GM23248 (cell line): ENCODE results near the gene ANAPC1. TPM values are rescaled to one million over a fixed set of nuclear protein-coding genes. Genes with fewer than 3 reads are reported as not detected.

Source experiments
- DNase-seq: peaks from one replicate; pipeline ENCODE4 v3.0.0-alpha.2; 2015
- H2AFZ ChIP-seq: fragments of 200-600 bp; sonication (generic); 2 replicates; pipeline ENCODE4 v1.6.1; 2016; ENCODE audit warnings: antibody characterized with exemption
- H3F3A ChIP-seq: fragments of 200-600 bp; sonication (generic); 2 replicates; pipeline ENCODE4 v1.6.1; 2016; ENCODE audit warnings: mild to moderate bottlenecking, antibody characterized with exemption, mixed run types; ENCODE audit not compliant: insufficient read depth
- H3K27ac ChIP-seq: fragments of 200-600 bp; sonication (generic); 2 replicates; pipeline ENCODE4 v1.5.1; 2016; ENCODE audit warnings: mild to moderate bottlenecking
- H3K27me3 ChIP-seq: fragments of 200-600 bp; sonication (generic); replicated peaks from 2 replicates; pipeline ENCODE4 v1.6.1; 2016; ENCODE audit warnings: mild to moderate bottlenecking; ENCODE audit not compliant: insufficient read depth
- H3K36me3 ChIP-seq: fragments of 200-600 bp; sonication (generic); 2 replicates; pipeline ENCODE4 v1.6.1; 2016; ENCODE audit warnings: low read depth, mild to moderate bottlenecking
- H3K4me1 ChIP-seq: fragments of 200-600 bp; sonication (generic); 2 replicates; pipeline ENCODE4 v1.6.1; 2016; ENCODE audit warnings: mild to moderate bottlenecking; ENCODE audit not compliant: insufficient read depth
- H3K4me2 ChIP-seq: fragments of 200-600 bp; sonication (generic); one replicate; pipeline ENCODE4 v1.6.1; 2016; ENCODE audit warnings: mild to moderate bottlenecking; ENCODE audit not compliant: unreplicated experiment
- H3K4me3 ChIP-seq: fragments of 200-600 bp; sonication (generic); 2 replicates; pipeline ENCODE4 v1.5.1; 2016; ENCODE audit warnings: mild to moderate bottlenecking
- H3K79me2 ChIP-seq: fragments of 200-600 bp; sonication (generic); 2 replicates; pipeline ENCODE4 v1.6.1; 2016; ENCODE audit warnings: mild to moderate bottlenecking; ENCODE audit not compliant: insufficient read depth
- H3K9ac ChIP-seq: fragments of 200-600 bp; sonication (generic); 2 replicates; pipeline ENCODE4 v1.6.1; 2016; ENCODE audit warnings: mild to moderate bottlenecking
- H3K9me2 ChIP-seq: fragments of 200-600 bp; sonication (generic); 2 replicates; pipeline ENCODE4 v1.6.1; 2016; ENCODE audit warnings: mixed run types, mild to moderate bottlenecking, moderate library complexity; ENCODE audit not compliant: insufficient read depth
- H3K9me3 ChIP-seq: fragments of 200-600 bp; sonication (generic); one replicate; pipeline ENCODE4 v1.6.1; 2017; ENCODE audit warnings: low read depth
- H4K20me1 ChIP-seq: fragments of 200-600 bp; sonication (generic); 2 replicates; pipeline ENCODE4 v1.6.0; 2016; ENCODE audit not compliant: insufficient read depth
- EZH2 ChIP-seq: fragments of 200-600 bp; sonication (generic); IDR thresholded peaks from 2 replicates; pipeline ENCODE4 v1.6.1; 2018; ENCODE audit warnings: antibody characterized with exemption, mild to moderate bottlenecking; ENCODE audit not compliant: insufficient read depth, poor library complexity, severe bottlenecking
- EZH2phosphoT487 ChIP-seq: fragments of 200-600 bp; sonication (generic); IDR thresholded peaks from 2 replicates; pipeline ENCODE4 v1.6.1; 2018; ENCODE audit warnings: antibody characterized with exemption, moderate library complexity, mild to moderate bottlenecking, low read depth; ENCODE audit not compliant: insufficient read depth
- WGBS, 2 experiments: methylation state at CpG; one replicate each; pipeline ENCODE4 v1.1.6; 2015 to 2017; ENCODE audit warnings: low lambda C conversion rate in 2 of 2, low coverage in 1 of 2; ENCODE audit errors: missing lambda C conversion rate in 2 of 2; 5-methylcytosine and 5-hydroxymethylcytosine counted together
- in situ Hi-C: fragments of 300-500 bp; cut with MboI; formaldehyde crosslinking; loops from 2 replicates; pipeline ENCODE4 v1.15.0; 2020
- polyA plus RNA-seq: library from polyadenylated mRNA; unstranded; fragments of >200 nt; fragmentation: Nextera tagmentation; extraction: Ambion mirVana; gene quantifications from 2 replicates; pipeline ENCODE4 v1.2.1, GENCODE V29; 2016
- total RNA-seq: library from RNA; depleted of rRNA; stranded (reverse); fragments of >200 nt; shearing (Covaris generic); gene quantifications from 2 replicates; pipeline ENCODE4 v1.2.3, GENCODE V29; 2014

ANAPC1 gene
- total and polyA plus RNA-seq, 2 experiments from 2014 or later, result 11.3 to 26.5 TPM

DNA sequence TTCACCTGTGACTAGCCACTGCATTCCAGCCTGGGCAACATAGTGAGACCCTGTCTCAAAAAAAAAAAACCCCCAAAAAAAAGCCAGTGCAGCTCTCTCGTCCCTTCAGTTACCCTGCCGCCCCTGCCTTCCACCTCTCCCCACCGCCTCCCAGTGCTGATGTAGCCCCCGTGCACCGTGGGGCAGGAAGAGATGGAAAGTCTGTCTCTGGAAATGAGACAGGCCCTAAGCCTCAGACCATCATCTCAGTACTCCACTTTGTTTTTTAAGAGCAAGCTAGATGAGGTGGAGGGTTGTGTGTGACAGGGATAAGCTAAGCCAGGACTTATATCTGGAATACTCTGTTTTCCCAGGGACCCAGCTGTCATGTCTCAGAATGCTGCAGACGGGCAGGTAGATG is 46.4 kb upstream of the ANAPC1 start:
- Histone ChIP-seq H3K27ac (no peak overlapping the region), H3K4me1 (peaks cover 6% of the 10 kb centered on the region; the same call in 1 of the 2 replicates), H3K4me2 (no peak overlapping the region), H3F3A (no peaks in the 10 kb centered on the region), H4K20me1 (no peaks in the 10 kb centered on the region), H3K9me3 (no peaks in the 10 kb centered on the region), H3K79me2 (no peaks in the 10 kb centered on the region), H3K9me2 (no peaks in the 10 kb centered on the region), H3K4me3 (no peak overlapping the region), H3K9ac (no peak overlapping the region), H3K36me3 (no peaks in the 10 kb centered on the region), H2AFZ (no peak overlapping the region), H3K27me3 (peaks cover 17% of the 10 kb centered on the region)
- WGBS, 2 experiments, result 76 to 78% methylated on average over 4 to 6 of the region's 6 CpGs
- no peak for TF ChIP-seq EZH2
- TF ChIP-seq EZH2phosphoT487, result no peak
- DNase-seq, result no peak
- in situ Hi-C loops, result no loop called here

GRCh38 chr2:111927723-111928122 is 43.7 kb upstream of the ANAPC1 start:
- Histone ChIP-seq H2AFZ (no peak overlapping the region), H3K9me3 (no peaks in the 10 kb centered on the region), H3K27me3 (peaks cover 9% of the 10 kb centered on the region; the same call in 1 of the 2 replicates), H3K36me3 (no peaks in the 10 kb centered on the region), H3K4me3 (no peak overlapping the region), H3K4me2 (no peak overlapping the region), H3K4me1 (peaks cover 6% of the 10 kb centered on the region; the same call in 1 of the 2 replicates), H3F3A (no peaks in the 10 kb centered on the region), H3K79me2 (no peaks in the 10 kb centered on the region), H3K27ac (no peak overlapping the region), H3K9me2 (no peaks in the 10 kb centered on the region), H3K9ac (no peak overlapping the region), H4K20me1 (no peaks in the 10 kb centered on the region)
- WGBS, 2 experiments, result 68 to 87% methylated on average over 2 of the region's 2 CpGs
- in situ Hi-C loops, result no loop called here
- TF ChIP-seq EZH2 (no peak), EZH2phosphoT487 (no peak)
- no peak for DNase-seq

GRCh38 chr2:111924617-111925107 is 40.7 kb upstream of the ANAPC1 start:
- Histone ChIP-seq H3K9me3 (no peaks in the 10 kb centered on the region), H3F3A (no peaks in the 10 kb centered on the region), H3K4me2 (no peak overlapping the region), H4K20me1 (no peaks in the 10 kb centered on the region), H3K36me3 (no peaks in the 10 kb centered on the region), H3K27me3 (peaks cover 9% of the 10 kb centered on the region; the same call in 1 of the 2 replicates), H3K4me3 (no peak overlapping the region), H2AFZ (no peak overlapping the region), H3K9ac (no peak overlapping the region), H3K4me1 (no peaks in the 10 kb centered on the region), H3K9me2 (no peaks in the 10 kb centered on the region), H3K79me2 (no peaks in the 10 kb centered on the region), H3K27ac (no peak overlapping the region)
- WGBS, 2 experiments, result 63 to 64% methylated on average over 3 of the region's 3 CpGs
- TF ChIP-seq EZH2phosphoT487 (no peak), EZH2 (no peak)
- DNase-seq, result no peak
- in situ Hi-C loops, result no loop called here

DNA sequence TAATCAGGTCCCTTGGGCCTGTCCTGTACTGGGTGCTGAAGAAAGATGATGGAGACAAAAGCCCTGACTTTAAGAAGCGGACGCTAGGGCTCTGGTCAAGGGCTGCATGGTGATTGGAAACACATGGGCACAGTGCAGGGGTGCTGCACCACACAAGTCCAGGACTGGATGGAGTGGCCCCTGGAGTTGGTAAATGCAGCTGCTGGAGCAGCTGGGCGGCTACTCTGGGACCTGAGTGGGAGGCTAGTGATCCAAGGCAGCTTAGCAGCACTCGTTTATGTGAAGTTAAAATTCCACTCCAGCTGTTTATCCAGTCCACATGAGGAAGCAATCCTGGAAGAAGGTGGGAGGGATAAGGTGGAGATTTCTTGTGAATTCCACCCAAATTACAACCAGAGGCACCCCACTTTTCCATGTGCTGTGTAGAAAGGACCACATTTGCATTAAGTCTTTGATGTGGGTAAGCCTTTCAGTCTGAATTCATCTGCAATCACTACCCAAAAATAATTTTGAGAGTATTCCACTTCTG is 39.3 kb upstream of the ANAPC1 start:
- no peaks in the 10 kb centered on the region for H3K36me3 ChIP-seq
- H2AFZ ChIP-seq, result no peak overlapping the region
- H3F3A ChIP-seq, result no peaks in the 10 kb centered on the region
- no peak overlapping the region for H3K9ac ChIP-seq
- no peaks in the 10 kb centered on the region for H3K9me2 ChIP-seq
- H4K20me1 ChIP-seq, result no peaks in the 10 kb centered on the region
- peak; percentile 14 for DNase-seq
- no peaks in the 10 kb centered on the region for H3K4me1 ChIP-seq
- no peak overlapping the region for H3K4me2 ChIP-seq
- H3K27me3 ChIP-seq, result peaks cover 9% of the 10 kb centered on the region; the same call in 1 of the 2 replicates
- H3K79me2 ChIP-seq, result no peaks in the 10 kb centered on the region
- WGBS, 2 experiments, result 35 to 40% methylated on average over 4 of the region's 4 CpGs
- H3K27ac ChIP-seq, result no peak overlapping the region
- H3K4me3 ChIP-seq, result no peak overlapping the region
- TF ChIP-seq EZH2 (no peak), EZH2phosphoT487 (no peak)
- in situ Hi-C loops, result no loop called here
- H3K9me3 ChIP-seq, result no peaks in the 10 kb centered on the region
